ENCODE measurements around the gene CRACR2A.

The CRACR2A gene

GRCh38 chr12:3600951-3601350 lies 152.0 kb downstream of the CRACR2A start:
- no peak for DNase-seq (ENCODE audit: low read depth)
- TF ChIP-seq CTCF (IDR thresholded peaks at IDR 0.05; ENCODE audit: low read depth, low read length, missing control alignments): no peak
- no peak overlapping the region for H3K4me3 ChIP-seq (ENCODE audit: low read depth, low read length)

- no peak for DNase-seq (ENCODE audit: low read depth)
- TF ChIP-seq CTCF (IDR thresholded peaks at IDR 0.05; ENCODE audit: low read depth, low read length, missing control alignments): no peak
- H3K4me3 ChIP-seq (ENCODE audit: low read depth, low read length): no peak overlapping the region
Observed at GRCh38 chr12:3600039-3600720, 152.7 kb downstream of the CRACR2A start.

GRCh38 chr12:3598896-3599860 lies 153.7 kb downstream of the CRACR2A start:
- no peak overlapping the region for H3K4me3 ChIP-seq (ENCODE audit: low read depth, low read length)
- no peak for DNase-seq (ENCODE audit: low read depth)
- no peak for TF ChIP-seq CTCF (IDR thresholded peaks at IDR 0.05; ENCODE audit: low read depth, low read length, missing control alignments)

- no peak overlapping the region for H3K4me3 ChIP-seq (ENCODE audit: low read depth, low read length)
- no peak for TF ChIP-seq CTCF (IDR thresholded peaks at IDR 0.05; ENCODE audit: low read depth, low read length, missing control alignments)
- DNase-seq (ENCODE audit: low read depth): no peak
Observed at GRCh38 chr12:3597526-3598210, 155.2 kb downstream of the CRACR2A start.

GRCh38 chr12:3596703-3597415 lies 156.1 kb downstream of the CRACR2A start:
- H3K4me3 ChIP-seq (ENCODE audit: low read depth, low read length): no peak overlapping the region
- TF ChIP-seq CTCF (IDR thresholded peaks at IDR 0.05; ENCODE audit: low read depth, low read length, missing control alignments): no peak
- DNase-seq (ENCODE audit: low read depth): no peak

GRCh38 chr12:3595721-3596120 lies 157.2 kb downstream of the CRACR2A start:
- TF ChIP-seq CTCF (IDR thresholded peaks at IDR 0.05; ENCODE audit: low read depth, low read length, missing control alignments): no peak
- H3K4me3 ChIP-seq (ENCODE audit: low read depth, low read length): no peak overlapping the region
- no peak for DNase-seq (ENCODE audit: low read depth)
